ENCODE data around the gene PXDC1. TPM values are rescaled to one million over a fixed set of nuclear protein-coding genes. Genes with fewer than 3 reads are reported as not detected.
"Not testable (repeated sequence)": the region's sequence is repeated elsewhere in the genome, so short reads cannot be mapped to it uniquely, and the experiment has no call there.

PXDC1 gene
- total and polyA plus RNA-seq, 7 donors, result 9.0 to 116 (median 46.7) TPM

GRCh38 chr6:3759646-3760232 is 8.2 kb upstream of the PXDC1 start:
- Histone ChIP-seq H3K36me3 (no peaks in the 10 kb centered on the region), H3K4me3 (no peak overlapping the region), H3K9me3 (no peaks in the 10 kb centered on the region), H3K27me3 (no peaks in the 10 kb centered on the region), H3K4me1 (peaks cover 0 to 18% (median 6%) of the 10 kb centered on the region in 4 donors), H3K27ac (peak overlapping the region in 3 of 4 donors; percentile 51 to 69 (median 61))
- DNase-seq, result no peak
- intact Hi-C loops (cut with DNase I), result loop anchor here (10.0 kb wide), 1 partner anchor 375 kb away; the partner anchor contains the start of gene ECI2
- 83 to 86% methylated on average over 6 of the region's 6 CpGs for WGBS, 2 donors
- TF ChIP-seq CTCF (IDR thresholded peaks at IDR 0.05) (no peak), POLR2AphosphoS5 (IDR thresholded peaks at IDR 0.05) (peak in 2 of 4 donors; percentile 23 to 36), POLR2A (IDR thresholded peaks at IDR 0.05) (no peak)

- no peak for DNase-seq
- 69 to 78% methylated on average over 7 of the region's 7 CpGs for WGBS, 2 donors
- peak overlapping the region in 2 of 4 donors; percentile 61 to 69 for H3K27ac ChIP-seq
These were observed 7.3 kb upstream of the PXDC1 start for GRCh38 chr6:3758842-3759144.

GRCh38 chr6:3757998-3758841 is 6.7 kb upstream of the PXDC1 start:
- H3K4me1 ChIP-seq, result peaks cover 0 to 23% (median 6%) of the 10 kb centered on the region in 4 donors
- not testable (repeated sequence) for DNase-seq, H3K4me3 ChIP-seq, H3K36me3 ChIP-seq, H3K9me3 ChIP-seq, H3K27me3 ChIP-seq
- intact Hi-C loops (cut with DNase I), result loop anchor here (10.0 kb wide), 1 partner anchor 377 kb away; the partner anchor contains the start of gene ECI2
- H3K27ac ChIP-seq, result peak overlapping the region in 2 of 4 donors; percentile 61 to 69
- 97 to 98% methylated on average over 57 of the region's 57 CpGs for WGBS, 2 donors

More at GRCh38 chr6:3758842-3759144, 7.3 kb upstream of the PXDC1 start:
- intact Hi-C loops (cut with DNase I), result loop anchor here (10.0 kb wide), 1 partner anchor 376 kb away; the partner anchor contains the start of gene ECI2
- TF ChIP-seq POLR2A (IDR thresholded peaks at IDR 0.05) (no peak), CTCF (IDR thresholded peaks at IDR 0.05) (no peak), EP300 (IDR thresholded peaks at IDR 0.05) (no peak), POLR2AphosphoS5 (IDR thresholded peaks at IDR 0.05) (no peak)
- no peaks in the 10 kb centered on the region for H3K27me3 ChIP-seq
- no peaks in the 10 kb centered on the region for H3K9me3 ChIP-seq
- no peak overlapping the region for H3K4me3 ChIP-seq
- H3K36me3 ChIP-seq, result no peaks in the 10 kb centered on the region
- H3K4me1 ChIP-seq, result peaks cover 0 to 18% (median 6%) of the 10 kb centered on the region in 4 donors

GRCh38 chr6:3757241-3757641 is 5.7 kb upstream of the PXDC1 start:
- TF ChIP-seq POLR2A (IDR thresholded peaks at IDR 0.05), result no peak
- no peak for TF ChIP-seq CTCF (IDR thresholded peaks at IDR 0.05)
- no peak for TF ChIP-seq EP300 (IDR thresholded peaks at IDR 0.05)
- no peak for TF ChIP-seq POLR2AphosphoS5 (IDR thresholded peaks at IDR 0.05)

GRCh38 chr6:3756546-3756945 is 5.0 kb upstream of the PXDC1 start:
- intact Hi-C loops (cut with DNase I), result loop anchor here (10.0 kb wide), 1 partner anchor 378 kb away; the partner anchor contains the start of gene ECI2
- no peak overlapping the region for H3K27ac ChIP-seq
- TF ChIP-seq POLR2A (IDR thresholded peaks at IDR 0.05) (no peak), POLR2AphosphoS5 (IDR thresholded peaks at IDR 0.05) (no peak), EP300 (IDR thresholded peaks at IDR 0.05) (no peak), CTCF (IDR thresholded peaks at IDR 0.05) (no peak)
- H3K4me3 ChIP-seq, result no peak overlapping the region
- no peaks in the 10 kb centered on the region for H3K27me3 ChIP-seq
- 75 to 77% methylated on average over 3 of the region's 3 CpGs for WGBS, 2 donors
- DNase-seq, result no peak
- no peaks in the 10 kb centered on the region for H3K36me3 ChIP-seq
- peaks cover 0 to 33% (median 12%) of the 10 kb centered on the region in 4 donors for H3K4me1 ChIP-seq
- H3K9me3 ChIP-seq, result no peaks in the 10 kb centered on the region

More at GRCh38 chr6:3757241-3757641, 5.7 kb upstream of the PXDC1 start:
- DNase-seq, result no peak
- Histone ChIP-seq H3K27ac (peak overlapping the region in 1 of 4 donors; percentile 6), H3K4me1 (peaks cover 0 to 32% (median 12%) of the 10 kb centered on the region in 4 donors), H3K9me3 (no peaks in the 10 kb centered on the region), H3K4me3 (no peak overlapping the region), H3K27me3 (no peaks in the 10 kb centered on the region), H3K36me3 (no peaks in the 10 kb centered on the region)
- 94% methylated on average over 9 of the region's 9 CpGs for WGBS, 2 donors
- intact Hi-C loops (cut with DNase I), result loop anchor here (10.0 kb wide), 1 partner anchor 378 kb away; the partner anchor contains the start of gene ECI2
